GM12865 (cell line): ENCODE data around the gene PMAIP1.
"Not testable (repeated sequence)": the region's sequence is repeated elsewhere in the genome, so short reads cannot be mapped to it uniquely, and the experiment has no call there.

Experiments used
- DNase-seq: peaks from one replicate; pipeline ENCODE4 v3.0.0; 2010; ENCODE audit warnings: low read depth
- H3K4me3 ChIP-seq: 2 replicates; pipeline ENCODE4 v1.5.1; 2011; ENCODE audit warnings: mild to moderate bottlenecking, low read depth, low read length, control low read depth
- TF ChIP-seq, protein P1 (sequence below): IDR thresholded peaks from 2 replicates; pipeline ENCODE4 v1.5.1; 2011; ENCODE audit warnings: low read length, control low read depth, low read depth, inconsistent platforms; ENCODE audit not compliant: insufficient read depth; ENCODE audit errors: missing control alignments

The PMAIP1 gene

DNA sequence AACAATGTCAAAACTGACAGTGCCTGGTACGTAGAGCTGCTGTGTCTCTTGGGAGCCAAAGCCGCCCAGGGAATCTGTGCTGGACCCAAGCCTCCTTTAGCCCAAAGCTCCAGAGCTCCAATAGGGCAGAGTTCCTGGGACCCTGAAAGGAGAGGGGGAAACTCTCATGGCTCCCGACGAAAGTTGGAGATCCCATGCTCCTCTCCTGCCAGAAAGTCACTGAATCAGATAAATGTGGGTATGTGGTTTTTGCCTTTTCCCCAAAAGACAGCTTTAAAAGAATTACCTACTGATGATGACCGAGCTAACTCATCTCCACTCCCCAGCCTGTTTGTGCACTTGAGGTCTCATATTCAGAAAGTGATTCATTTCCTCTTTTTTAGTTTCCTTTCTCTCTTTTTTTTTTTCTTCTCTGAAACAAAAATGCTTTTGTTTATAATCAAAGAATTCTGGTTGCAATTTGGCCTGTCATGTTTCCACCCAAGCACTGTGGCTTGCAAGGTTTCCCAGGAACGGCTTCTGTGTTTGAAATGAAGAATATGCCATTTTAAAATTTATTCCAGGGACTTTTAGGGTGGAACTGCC lies 14.1 kb upstream of the PMAIP1 start:
- peak; percentile 84 for DNase-seq
- TF ChIP-seq, protein P1, sequence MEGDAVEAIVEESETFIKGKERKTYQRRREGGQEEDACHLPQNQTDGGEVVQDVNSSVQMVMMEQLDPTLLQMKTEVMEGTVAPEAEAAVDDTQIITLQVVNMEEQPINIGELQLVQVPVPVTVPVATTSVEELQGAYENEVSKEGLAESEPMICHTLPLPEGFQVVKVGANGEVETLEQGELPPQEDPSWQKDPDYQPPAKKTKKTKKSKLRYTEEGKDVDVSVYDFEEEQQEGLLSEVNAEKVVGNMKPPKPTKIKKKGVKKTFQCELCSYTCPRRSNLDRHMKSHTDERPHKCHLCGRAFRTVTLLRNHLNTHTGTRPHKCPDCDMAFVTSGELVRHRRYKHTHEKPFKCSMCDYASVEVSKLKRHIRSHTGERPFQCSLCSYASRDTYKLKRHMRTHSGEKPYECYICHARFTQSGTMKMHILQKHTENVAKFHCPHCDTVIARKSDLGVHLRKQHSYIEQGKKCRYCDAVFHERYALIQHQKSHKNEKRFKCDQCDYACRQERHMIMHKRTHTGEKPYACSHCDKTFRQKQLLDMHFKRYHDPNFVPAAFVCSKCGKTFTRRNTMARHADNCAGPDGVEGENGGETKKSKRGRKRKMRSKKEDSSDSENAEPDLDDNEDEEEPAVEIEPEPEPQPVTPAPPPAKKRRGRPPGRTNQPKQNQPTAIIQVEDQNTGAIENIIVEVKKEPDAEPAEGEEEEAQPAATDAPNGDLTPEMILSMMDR = no peak
- peak overlapping the region; percentile 42 for H3K4me3 ChIP-seq

DNA sequence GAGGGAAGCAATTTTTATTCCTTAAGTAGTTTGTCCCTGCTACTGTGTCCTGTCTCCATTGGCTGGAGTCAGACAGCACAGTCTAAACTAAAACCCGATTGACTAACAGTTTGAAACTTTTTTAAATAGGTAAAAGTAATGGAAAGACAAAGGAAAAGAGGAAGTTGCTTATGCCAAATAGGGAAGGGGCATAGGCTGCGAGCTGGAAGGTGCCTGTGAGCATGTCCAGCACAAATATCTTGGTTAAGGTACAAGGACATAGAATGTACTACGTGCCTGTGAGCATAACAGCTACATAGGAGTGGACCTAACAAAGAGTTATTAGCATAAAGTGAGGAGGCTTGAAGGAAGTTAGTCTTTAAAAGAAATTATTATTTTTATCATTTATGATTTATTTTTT lies 13.4 kb upstream of the PMAIP1 start:
- not testable (repeated sequence) for H3K4me3 ChIP-seq, DNase-seq

DNA sequence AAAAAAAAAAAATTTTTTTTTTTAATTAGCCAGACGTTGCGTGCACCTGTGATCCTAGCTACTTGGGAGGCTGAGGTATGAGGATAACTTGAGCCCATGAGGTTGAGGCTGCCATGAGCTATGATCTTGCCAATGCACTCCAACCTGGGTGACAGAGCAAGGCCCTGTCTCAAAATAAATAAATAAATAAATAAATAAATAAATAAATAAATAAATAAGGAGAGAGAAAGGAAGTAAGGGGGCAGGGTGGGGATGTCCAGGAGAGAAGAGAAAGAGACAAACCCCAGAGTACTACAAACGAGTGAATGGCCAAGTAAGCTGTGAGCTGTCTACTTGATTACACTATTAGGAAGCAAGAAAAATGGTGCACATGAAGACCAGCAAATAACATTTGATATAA lies 7.7 kb upstream of the PMAIP1 start:
- TF ChIP-seq, protein P1 = no peak
- no peak for DNase-seq
- no peak overlapping the region for H3K4me3 ChIP-seq

DNA sequence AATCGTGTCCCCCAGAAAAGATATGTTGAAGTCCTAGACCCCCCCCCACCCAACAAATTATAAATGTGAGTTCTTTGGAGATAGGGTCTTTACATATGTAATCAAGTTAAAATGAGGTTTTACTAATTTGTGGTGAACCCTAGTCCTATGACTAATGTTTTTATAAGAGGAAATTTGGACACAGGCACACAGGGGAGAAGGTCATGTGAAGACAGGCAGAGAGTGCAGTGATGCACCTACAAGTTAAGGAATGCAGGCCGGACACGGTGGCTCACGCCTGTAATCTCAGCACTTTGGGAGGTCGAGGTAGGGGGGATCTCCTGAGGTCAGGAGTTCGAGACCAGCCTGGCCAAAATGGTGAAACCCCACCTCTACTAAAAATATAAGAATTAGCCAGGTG lies 5.8 kb upstream of the PMAIP1 start:
- DNase-seq = no peak
- H3K4me3 ChIP-seq = no peak overlapping the region
- TF ChIP-seq, protein P1 = no peak

DNA sequence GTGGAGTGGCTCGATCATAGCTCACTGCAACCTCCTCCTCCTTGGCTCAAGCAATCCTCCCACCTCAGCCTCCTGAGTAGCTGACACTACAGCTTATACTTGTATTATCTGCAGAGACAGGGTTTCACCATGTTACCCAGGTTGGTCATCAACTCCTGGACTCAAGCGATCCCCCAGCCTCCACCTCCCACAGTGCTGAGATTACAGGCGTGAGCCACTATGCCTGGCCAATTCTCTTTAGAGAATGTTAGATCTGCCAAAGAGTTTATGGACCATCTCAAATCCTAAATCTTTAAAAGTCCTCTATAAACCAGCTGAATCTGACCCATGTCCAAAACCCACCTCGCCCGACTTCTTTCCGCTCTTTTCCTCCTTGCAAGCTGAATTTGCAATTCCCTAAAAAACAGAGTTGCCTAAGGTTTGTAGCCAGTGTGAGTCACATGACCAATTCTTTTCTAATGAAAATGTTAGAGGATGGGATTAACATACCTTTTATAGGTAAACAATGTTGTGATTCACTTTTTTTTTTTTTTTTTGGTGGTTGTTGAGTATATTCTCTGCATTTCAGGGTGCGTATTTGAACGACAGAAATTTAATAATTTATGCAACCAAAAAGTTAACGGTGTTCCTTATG lies 2.4 kb upstream of the PMAIP1 start:
- no peak for DNase-seq
- TF ChIP-seq, protein P1 = no peak
- H3K4me3 ChIP-seq = no peak overlapping the region

DNA sequence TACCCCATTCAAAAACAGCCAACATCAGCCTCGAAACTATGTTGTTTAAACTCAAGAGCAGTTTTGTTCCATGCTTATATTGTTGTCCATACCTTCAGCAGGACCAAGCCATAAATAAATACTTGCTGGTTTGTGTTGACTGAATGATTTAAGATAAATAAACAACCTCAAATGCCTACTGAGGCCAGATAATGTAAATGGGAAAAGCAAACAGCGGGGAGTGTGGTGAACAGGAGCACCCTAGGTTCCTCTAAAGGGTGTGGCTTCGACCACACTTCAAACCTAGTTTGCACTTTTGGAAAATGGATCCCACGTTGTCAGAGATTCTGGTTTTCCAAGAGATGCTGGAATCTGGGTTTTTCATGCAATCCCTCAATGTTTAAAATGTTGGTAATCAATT lies 1.7 kb upstream of the PMAIP1 start:
- TF ChIP-seq, protein P1 = no peak
- DNase-seq = no peak
- H3K4me3 ChIP-seq = no peak overlapping the region

DNA sequence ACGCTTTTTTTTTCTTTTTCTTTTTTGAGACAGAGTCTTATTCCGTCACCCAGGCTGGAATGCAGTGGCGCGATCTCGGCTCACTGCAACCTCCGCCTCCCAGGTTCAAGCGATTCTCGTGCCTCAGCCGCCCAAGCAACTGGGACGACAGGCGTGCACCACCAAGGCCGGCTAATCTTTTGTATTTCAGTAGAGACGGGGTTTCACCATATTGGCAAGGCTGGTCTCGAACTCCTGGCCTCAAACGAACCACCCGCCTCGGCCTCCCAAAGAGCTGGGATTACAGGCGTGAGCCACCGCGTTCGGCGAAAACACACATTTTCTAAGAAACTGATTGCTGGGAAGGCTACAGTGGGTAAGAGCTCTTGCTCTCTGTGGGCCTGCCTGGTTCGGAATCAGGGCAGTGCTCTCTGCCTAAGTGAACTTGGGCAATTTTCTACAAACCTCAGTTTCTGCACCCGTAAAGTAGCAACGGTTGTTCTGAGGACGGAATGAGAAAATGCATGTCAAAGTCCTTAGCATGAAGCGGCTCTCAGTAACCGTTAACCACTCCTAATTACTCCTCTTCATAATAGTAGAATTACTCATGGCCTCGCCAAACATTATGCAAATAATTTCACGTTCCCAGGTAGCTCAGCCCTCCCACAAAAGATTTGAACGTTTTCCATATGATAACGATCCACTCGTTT lies 1.0 kb upstream of the PMAIP1 start:
- H3K4me3 ChIP-seq = peak overlapping the region; percentile 77
- peak; percentile 73 for DNase-seq
- TF ChIP-seq, protein P1 = no peak
